Measurements from ENCODE around the gene TMEM161B. TPM values are rescaled to one million over a fixed set of nuclear protein-coding genes. Genes with fewer than 3 reads are reported as not detected.
"Not testable (repeated sequence)": the region's sequence is repeated elsewhere in the genome, so short reads cannot be mapped to it uniquely, and the experiment has no call there.

Gene TMEM161B
- 11.6 TPM for polyA plus RNA-seq (2012; ENCODE audit: insufficient read depth, insufficient read length)

- DNase-seq (ENCODE audit: low read depth, low spot score) = peak; percentile 92
- H3K4me3 ChIP-seq (ENCODE audit: low read length) = peak within 1 kb of the TSS; percentile 70
These were observed at the start of gene TMEM161B for GRCh38 chr5:88268385-88269184. Gene TMEM161B (minus strand): TSS chr5:88268845. CDS start chr5:88268723, 122 bp downstream.

DNA sequence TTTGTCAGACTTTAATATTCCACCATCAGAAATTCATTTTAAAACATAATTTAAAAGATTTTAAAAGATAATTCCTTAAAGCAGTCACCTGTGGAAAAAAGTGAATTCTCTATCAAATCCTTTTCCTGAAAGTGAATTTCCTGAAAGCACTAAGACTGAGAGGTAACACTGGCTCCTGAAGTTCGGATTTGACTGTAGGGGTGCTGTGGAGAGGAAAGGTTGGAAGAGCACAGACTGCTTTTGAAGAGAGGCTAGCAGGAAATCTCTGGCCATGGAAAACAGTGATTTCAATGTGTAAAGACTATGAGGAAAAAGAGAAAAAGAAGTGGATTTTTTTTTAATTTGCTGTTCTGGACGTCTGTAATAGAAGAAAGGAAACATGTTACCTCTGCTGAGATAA is 35.7 kb upstream of the TMEM161B start:
- no peak for DNase-seq (ENCODE audit: low read depth, low spot score)
- no peak overlapping the region for H3K4me3 ChIP-seq (ENCODE audit: low read length)

GRCh38 chr5:88298425-88298824 is 29.8 kb upstream of the TMEM161B start:
- no peak for DNase-seq (ENCODE audit: low read depth, low spot score)

DNA sequence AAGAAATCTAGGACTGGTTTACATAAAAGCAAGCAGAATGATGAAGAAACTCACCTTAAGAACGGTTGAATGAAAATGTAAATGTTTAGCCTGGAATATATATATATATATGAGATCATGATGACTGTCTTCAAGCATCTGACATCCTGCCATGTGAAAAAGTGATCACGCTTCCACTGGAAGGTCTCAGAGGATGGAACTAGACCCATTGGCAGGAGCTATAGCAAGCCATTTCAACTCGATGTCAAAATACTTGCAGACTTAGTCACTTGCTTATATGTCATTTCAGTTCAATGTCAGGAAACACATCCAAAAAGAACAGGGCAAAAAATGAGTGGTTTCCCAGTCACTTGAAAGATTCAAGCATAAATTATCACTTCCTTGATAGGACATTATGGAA is 22.2 kb upstream of the TMEM161B start:
- DNase-seq (ENCODE audit: low read depth, low spot score) = no peak
- H3K4me3 ChIP-seq (ENCODE audit: low read length) = no peak overlapping the region

More at GRCh38 chr5:88298425-88298824, 29.8 kb upstream of the TMEM161B start:
- H3K4me3 ChIP-seq (ENCODE audit: low read length) = no peak overlapping the region

DNA sequence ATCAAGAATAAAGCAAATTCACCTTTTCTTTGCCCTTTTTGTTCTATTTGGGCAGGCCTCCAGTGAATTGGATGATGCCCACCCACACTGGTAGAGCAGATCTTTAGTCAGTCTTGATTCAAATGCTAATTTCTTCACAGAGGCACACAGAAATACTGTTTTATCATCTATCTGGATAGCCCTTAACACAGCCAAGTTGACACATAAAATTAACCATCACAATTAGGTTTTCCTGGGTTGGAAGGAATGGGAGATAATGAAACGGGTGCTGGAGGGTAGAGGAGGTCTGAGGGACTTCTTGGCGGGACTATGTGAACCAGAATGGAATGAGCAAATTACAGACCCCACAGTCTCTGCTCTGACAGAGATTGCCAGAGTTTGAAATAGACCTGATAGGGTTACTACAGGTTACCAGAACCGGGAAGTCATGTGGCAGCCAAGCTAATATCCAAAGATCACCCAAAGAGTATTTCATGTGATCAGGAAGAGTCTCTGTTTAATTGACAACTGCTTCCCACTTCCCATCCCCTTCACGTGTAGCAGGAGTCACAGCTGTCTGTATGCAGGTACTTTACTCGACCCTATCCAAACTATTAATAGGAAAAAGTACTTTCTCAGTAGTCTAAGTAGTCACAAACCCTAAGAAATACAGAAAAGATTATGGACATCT is 20.0 kb upstream of the TMEM161B start:
- H3K4me3 ChIP-seq (ENCODE audit: low read length) = no peak overlapping the region
- DNase-seq (ENCODE audit: low read depth, low spot score) = no peak

- H3K4me3 ChIP-seq (ENCODE audit: low read length) = no peak overlapping the region
- no peak for DNase-seq (ENCODE audit: low read depth, low spot score)
These were observed 19.3 kb upstream of the TMEM161B start for GRCh38 chr5:88287846-88288527.

DNA sequence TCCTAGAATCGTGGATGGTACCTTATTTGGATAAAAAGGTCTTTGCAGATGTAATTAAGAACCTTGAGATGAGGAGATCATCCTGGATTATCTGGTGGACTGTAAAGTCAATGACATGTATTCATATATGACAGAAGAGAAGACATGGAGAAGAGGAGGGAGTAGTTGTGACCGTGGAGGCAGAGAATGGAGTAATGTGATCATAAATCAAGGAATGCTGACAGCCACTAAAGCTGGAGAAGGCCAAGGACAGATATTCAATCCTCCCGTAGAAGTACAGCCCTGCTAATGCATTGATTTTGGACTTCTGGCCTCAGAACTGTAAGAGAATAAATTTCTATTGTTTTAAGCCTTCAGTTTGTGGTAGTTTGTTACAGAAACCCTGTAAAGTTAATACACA is 18.7 kb upstream of the TMEM161B start:
- H3K4me3 ChIP-seq (ENCODE audit: low read length) = no peak overlapping the region
- DNase-seq (ENCODE audit: low read depth, low spot score) = no peak

- H3K4me3 ChIP-seq (ENCODE audit: low read length) = no peak overlapping the region
- no peak for DNase-seq (ENCODE audit: low read depth, low spot score)
These were observed 15.0 kb upstream of the TMEM161B start for GRCh38 chr5:88283690-88284089.

GRCh38 chr5:88281322-88281721 is 12.7 kb upstream of the TMEM161B start:
- H3K4me3 ChIP-seq (ENCODE audit: low read length) = no peak overlapping the region
- peak; percentile 23 for DNase-seq (ENCODE audit: low read depth, low spot score)

DNA sequence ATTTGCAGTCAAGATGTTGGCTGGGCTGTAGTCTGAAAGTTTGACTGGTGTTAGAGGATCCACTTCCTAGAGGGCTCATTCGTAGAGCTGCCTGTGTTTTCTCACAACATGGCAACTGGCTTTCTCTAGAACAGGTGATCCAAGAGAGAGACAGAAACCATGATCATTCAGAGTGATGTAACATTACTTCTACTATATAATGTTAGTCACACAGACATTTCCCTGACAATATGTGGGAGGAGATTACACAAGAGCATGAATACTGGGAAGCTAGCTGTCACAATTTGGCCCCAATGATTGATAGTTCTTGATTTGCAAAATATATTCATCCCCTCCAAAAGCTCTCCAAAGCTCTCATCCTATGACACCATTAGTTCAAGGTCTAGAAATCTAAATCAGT is 10.9 kb upstream of the TMEM161B start:
- H3K4me3 ChIP-seq (ENCODE audit: low read length) = no peak overlapping the region
- no peak for DNase-seq (ENCODE audit: low read depth, low spot score)

DNA sequence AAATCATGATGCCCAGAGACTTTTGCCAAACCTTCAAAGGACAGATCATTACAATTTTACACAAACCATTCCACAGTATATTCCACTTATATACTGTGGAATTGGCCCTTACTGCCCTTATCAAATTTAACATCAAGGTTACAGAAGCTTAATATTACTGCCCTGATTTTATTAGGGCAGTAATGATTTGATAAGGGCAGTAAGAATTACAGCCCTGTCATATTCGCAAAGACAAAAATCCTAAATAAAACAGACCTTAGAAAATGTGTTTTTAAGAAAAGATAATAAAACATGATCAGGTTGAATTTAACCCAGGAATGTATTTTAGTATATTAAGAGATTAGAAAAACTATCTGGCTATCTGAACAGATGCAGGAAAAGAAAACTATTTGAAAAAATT is 7.7 kb upstream of the TMEM161B start:
- no peak overlapping the region for H3K4me3 ChIP-seq (ENCODE audit: low read length)
- no peak for DNase-seq (ENCODE audit: low read depth, low spot score)

DNA sequence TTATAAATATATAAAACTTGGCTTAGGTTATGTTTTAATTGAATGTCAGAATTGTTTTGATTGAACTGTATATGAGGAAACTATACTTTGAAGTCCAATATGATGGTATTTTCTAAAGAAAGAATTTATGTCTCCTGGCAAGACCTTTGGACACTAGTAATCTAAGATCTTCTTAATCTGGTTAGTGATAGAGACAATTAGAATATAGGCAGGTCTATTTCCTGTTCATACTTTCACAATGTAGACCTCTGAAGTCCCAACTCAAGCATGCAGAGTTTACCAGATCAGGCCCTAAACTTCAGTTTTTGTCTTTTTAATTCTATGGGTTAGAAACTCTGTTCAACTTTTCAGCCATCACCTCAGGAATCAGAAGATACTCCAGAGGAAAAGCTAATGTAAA is 6.9 kb upstream of the TMEM161B start:
- H3K4me3 ChIP-seq (ENCODE audit: low read length) = no peak overlapping the region
- no peak for DNase-seq (ENCODE audit: low read depth, low spot score)

- peak; percentile 21 for DNase-seq (ENCODE audit: low read depth, low spot score)
- peak overlapping the region; percentile 70 for H3K4me3 ChIP-seq (ENCODE audit: low read length)
These were observed 652 bp upstream of the TMEM161B start for GRCh38 chr5:88269222-88269771.

GRCh38 chr5:88264565-88264964 is 4.1 kb downstream of the TMEM161B start:
- DNase-seq (ENCODE audit: low read depth, low spot score); H3K4me3 ChIP-seq (ENCODE audit: low read length): not testable (repeated sequence)

GRCh38 chr5:88263349-88263748 is 5.3 kb downstream of the TMEM161B start:
- no peak for DNase-seq (ENCODE audit: low read depth, low spot score)
- H3K4me3 ChIP-seq (ENCODE audit: low read length) = no peak overlapping the region

- no peak overlapping the region for H3K4me3 ChIP-seq (ENCODE audit: low read length)
- DNase-seq (ENCODE audit: low read depth, low spot score) = no peak
These were observed 6.5 kb downstream of the TMEM161B start for GRCh38 chr5:88262116-88262515.

DNA sequence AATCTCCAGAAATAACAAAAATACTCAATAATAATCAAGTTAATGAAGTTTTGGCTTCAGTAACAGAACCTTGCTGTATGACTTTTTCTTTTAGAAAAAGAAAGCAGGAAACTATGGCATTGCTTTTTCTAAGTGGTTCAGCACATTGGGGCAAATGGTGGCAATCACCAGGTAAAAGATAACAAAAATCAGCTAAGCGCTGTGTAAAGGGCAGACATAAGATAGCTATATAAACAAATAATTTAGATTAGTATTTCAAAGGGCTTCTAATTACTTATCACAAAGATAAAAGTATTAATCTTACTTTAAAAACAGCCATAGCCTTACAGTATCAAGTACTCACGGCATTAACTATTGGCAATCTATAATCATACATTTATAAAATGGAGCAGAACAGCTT is 10.0 kb downstream of the TMEM161B start:
- no peak overlapping the region for H3K4me3 ChIP-seq (ENCODE audit: low read length)

GRCh38 chr5:88256872-88257271 is 11.8 kb downstream of the TMEM161B start:
- H3K4me3 ChIP-seq (ENCODE audit: low read length) = no peak overlapping the region
- DNase-seq (ENCODE audit: low read depth, low spot score) = no peak

More for the DNA sequence above, 10.0 kb downstream of the TMEM161B start:
- DNase-seq (ENCODE audit: low read depth, low spot score) = no peak

DNA sequence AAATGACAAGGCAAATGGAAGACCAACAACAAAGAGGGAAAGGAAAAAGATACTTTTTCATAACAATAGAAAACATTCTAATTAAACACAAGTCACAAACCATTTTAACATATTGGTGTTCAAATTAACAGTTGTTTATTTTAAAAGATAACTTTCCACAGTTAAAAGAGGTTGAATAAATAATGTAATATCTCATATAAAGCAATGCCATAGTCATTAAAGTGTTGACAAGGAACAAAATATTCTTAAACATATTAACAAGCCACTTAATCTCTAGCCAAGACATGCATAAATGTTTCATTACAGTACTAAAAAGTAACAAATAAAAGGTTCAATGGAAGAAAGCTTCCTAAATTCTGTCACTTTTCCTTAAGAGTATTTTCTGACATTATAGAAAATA is 12.6 kb downstream of the TMEM161B start:
- H3K4me3 ChIP-seq (ENCODE audit: low read length) = no peak overlapping the region
- DNase-seq (ENCODE audit: low read depth, low spot score) = no peak

GRCh38 chr5:88254320-88254719 is 14.3 kb downstream of the TMEM161B start:
- DNase-seq (ENCODE audit: low read depth, low spot score) = no peak
- H3K4me3 ChIP-seq (ENCODE audit: low read length) = no peak overlapping the region
